Tibial nerve (tissue), 4 donors: Measurements from ENCODE around the gene SH3RF2. TPM values are rescaled to one million over a fixed set of nuclear protein-coding genes. Genes with fewer than 3 reads are reported as not detected.
"Not testable (repeated sequence)": the region's sequence is repeated elsewhere in the genome, so short reads cannot be mapped to it uniquely, and the experiment has no call there.

Source experiments
- DNase-seq, 2 donors: peaks; one replicate each; pipeline ENCODE4 v3.0.0-alpha.2; 2019; ENCODE audit warnings: low spot score in 2 of 2
- H3K27ac ChIP-seq, 4 donors: fragments of 200-600 bp; sonication (generic) in 3 of 4; one replicate each; pipeline ENCODE4 v1.5.1; 2017 to 2019; ENCODE audit warnings: mild to moderate bottlenecking in 1 of 4
- H3K27me3 ChIP-seq, 2 donors: fragments of 200-600 bp; sonication (generic) in 1 of 2; one replicate each; pipeline versions ENCODE4 v1.5.1 to v1.6.0; 2017 to 2019
- H3K36me3 ChIP-seq, 3 donors: fragments of 200-600 bp; sonication (generic); one replicate each; pipeline ENCODE4 v1.5.1; 2018 to 2019
- H3K4me1 ChIP-seq, 4 donors: fragments of 200-600 bp; sonication (generic) in 3 of 4; one replicate each; pipeline ENCODE4 v1.5.1; 2017 to 2019
- H3K4me3 ChIP-seq, 4 donors: fragments of 200-600 bp; sonication (generic) in 3 of 4; one replicate each; pipeline ENCODE4 v1.5.1; 2017 to 2019; ENCODE audit warnings: mild to moderate bottlenecking in 1 of 4, moderate library complexity in 1 of 4
- H3K9me3 ChIP-seq, 4 donors: fragments of 200-600 bp; sonication (generic) in 3 of 4; one replicate each; pipeline ENCODE4 v1.5.1; 2017 to 2019
- EP300 ChIP-seq, 2 donors: sonication (generic); formaldehyde crosslinking; IDR thresholded peaks; one replicate each; pipeline ENCODE4 v1.6.1; 2017; ENCODE audit warnings: antibody characterized with exemption in 2 of 2, mild to moderate bottlenecking in 1 of 2
- POLR2A ChIP-seq, 2 donors: fragments of 450-650 bp; IDR thresholded peaks; one replicate each; pipeline ENCODE4 v1.6.1; 2017; ENCODE audit warnings: antibody characterized with exemption in 2 of 2, mild to moderate bottlenecking in 2 of 2, moderate library complexity in 2 of 2
- WGBS, 2 donors: methylation state at CpG; one replicate each; pipeline ENCODE4 v1.1.5; 2018; 5-methylcytosine and 5-hydroxymethylcytosine counted together
- total RNA-seq, 4 donors: library from RNA; depleted of rRNA; stranded (reverse); fragments of >200 nt; gene quantifications; one replicate each; pipeline ENCODE4 v1.1.0, GENCODE V29; 2016
- TF ChIP-seq, protein P1 (sequence below), 5 experiments: fragments of 200-600 bp in 3 of 5; fragments of 450-650 bp in 2 of 5; sonication (generic) in 3 of 5; IDR thresholded peaks; one replicate each; pipeline ENCODE4 v1.5.1; 2016 to 2019; ENCODE audit warnings: antibody characterized with exemption in 5 of 5, mild to moderate bottlenecking in 3 of 5, moderate library complexity in 2 of 5

Gene SH3RF2
- total RNA-seq, 4 donors from 2014 or later, result 1.0 to 5.1 (median 2.0) TPM

DNA sequence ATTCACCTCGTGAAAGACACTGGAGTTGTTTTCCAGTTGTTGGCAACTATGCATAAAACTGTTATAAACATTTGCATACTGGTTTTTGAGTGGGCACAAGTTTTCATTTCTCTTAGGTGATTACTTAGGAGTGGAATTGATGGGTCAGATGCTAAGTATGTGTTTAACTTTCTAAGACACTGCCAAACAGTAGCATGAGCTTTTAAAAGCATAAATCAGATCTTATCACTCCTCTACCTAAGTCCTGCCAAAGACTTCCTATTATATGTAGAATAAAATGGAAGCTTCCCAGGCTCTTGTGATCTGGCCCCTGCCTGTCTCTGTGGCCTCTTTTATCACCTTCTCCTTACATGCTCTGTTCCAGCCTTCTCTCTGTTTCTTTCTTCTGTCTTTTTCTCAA lies 72.6 kb downstream of the SH3RF2 start:
- Histone ChIP-seq H3K36me3 (no peaks in the 10 kb centered on the region), H3K27ac (no peak overlapping the region), H3K4me3 (no peak overlapping the region), H3K9me3 (peaks cover 0 to 4% (median 0%) of the 10 kb centered on the region in 4 donors), H3K4me1 (no peaks in the 10 kb centered on the region), H3K27me3 (no peaks in the 10 kb centered on the region)
- TF ChIP-seq, protein P1, sequence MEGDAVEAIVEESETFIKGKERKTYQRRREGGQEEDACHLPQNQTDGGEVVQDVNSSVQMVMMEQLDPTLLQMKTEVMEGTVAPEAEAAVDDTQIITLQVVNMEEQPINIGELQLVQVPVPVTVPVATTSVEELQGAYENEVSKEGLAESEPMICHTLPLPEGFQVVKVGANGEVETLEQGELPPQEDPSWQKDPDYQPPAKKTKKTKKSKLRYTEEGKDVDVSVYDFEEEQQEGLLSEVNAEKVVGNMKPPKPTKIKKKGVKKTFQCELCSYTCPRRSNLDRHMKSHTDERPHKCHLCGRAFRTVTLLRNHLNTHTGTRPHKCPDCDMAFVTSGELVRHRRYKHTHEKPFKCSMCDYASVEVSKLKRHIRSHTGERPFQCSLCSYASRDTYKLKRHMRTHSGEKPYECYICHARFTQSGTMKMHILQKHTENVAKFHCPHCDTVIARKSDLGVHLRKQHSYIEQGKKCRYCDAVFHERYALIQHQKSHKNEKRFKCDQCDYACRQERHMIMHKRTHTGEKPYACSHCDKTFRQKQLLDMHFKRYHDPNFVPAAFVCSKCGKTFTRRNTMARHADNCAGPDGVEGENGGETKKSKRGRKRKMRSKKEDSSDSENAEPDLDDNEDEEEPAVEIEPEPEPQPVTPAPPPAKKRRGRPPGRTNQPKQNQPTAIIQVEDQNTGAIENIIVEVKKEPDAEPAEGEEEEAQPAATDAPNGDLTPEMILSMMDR (IDR thresholded peaks at IDR 0.05), result no peak
- TF ChIP-seq EP300 (IDR thresholded peaks at IDR 0.05), result no peak
- no peak for TF ChIP-seq POLR2A (IDR thresholded peaks at IDR 0.05)
- WGBS, 2 donors, result 88 to 89% methylated on average over 1 of the region's 1 CpG
- no peak for DNase-seq

DNA sequence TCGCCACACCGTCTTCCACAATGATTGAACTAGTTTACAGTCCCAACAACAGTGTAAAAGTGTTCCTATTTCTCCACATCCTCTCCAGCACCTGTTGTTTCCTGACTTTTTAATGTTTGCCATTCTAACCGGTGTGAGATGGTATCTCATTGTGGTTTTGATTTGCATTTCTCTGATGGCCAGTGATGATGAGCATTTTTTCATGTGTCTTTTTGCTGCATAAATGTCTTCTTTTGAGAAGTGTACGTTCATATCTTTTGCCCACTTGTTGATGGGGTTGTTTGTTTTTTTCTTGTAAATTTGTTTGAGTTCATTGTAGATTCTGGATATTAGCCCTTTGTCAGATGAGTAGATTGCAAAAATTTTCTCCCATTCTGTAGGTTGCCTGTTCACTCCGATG lies 74.1 kb downstream of the SH3RF2 start:
- H3K27me3 ChIP-seq, DNase-seq, H3K9me3 ChIP-seq, H3K27ac ChIP-seq, H3K4me3 ChIP-seq, H3K36me3 ChIP-seq, H3K4me1 ChIP-seq: not testable (repeated sequence)
- WGBS, 2 donors, result 75 to 91% methylated on average over 5 of the region's 5 CpGs

DNA sequence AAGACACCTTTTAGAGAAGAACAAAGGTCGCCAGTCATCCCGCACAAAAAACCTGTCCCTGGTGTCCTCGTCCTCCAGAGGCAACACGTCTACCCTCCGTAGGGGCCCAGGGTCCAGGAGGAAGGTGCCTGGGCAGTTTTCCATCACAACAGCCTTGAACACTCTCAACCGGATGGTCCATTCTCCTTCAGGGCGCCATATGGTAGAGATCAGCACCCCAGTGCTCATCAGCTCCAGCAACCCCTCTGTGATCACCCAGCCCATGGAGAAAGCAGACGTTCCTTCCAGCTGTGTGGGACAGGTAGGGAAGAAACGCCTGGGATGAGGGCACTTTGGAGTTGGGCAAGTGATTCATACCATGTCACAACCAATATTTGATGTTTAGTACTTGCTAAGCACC lies 77.4 kb downstream of the SH3RF2 start:
- no peak for DNase-seq
- WGBS, 2 donors, result 74% methylated on average over 9 of the region's 9 CpGs
- Histone ChIP-seq H3K4me1 (no peaks in the 10 kb centered on the region), H3K9me3 (peaks cover 0 to 4% (median 0%) of the 10 kb centered on the region in 4 donors), H3K27ac (no peak overlapping the region), H3K36me3 (no peaks in the 10 kb centered on the region), H3K4me3 (no peak overlapping the region), H3K27me3 (no peaks in the 10 kb centered on the region)
- TF ChIP-seq EP300 (IDR thresholded peaks at IDR 0.05) (no peak), POLR2A (IDR thresholded peaks at IDR 0.05) (no peak)
- TF ChIP-seq, protein P1 (IDR thresholded peaks at IDR 0.05), result no peak

DNA sequence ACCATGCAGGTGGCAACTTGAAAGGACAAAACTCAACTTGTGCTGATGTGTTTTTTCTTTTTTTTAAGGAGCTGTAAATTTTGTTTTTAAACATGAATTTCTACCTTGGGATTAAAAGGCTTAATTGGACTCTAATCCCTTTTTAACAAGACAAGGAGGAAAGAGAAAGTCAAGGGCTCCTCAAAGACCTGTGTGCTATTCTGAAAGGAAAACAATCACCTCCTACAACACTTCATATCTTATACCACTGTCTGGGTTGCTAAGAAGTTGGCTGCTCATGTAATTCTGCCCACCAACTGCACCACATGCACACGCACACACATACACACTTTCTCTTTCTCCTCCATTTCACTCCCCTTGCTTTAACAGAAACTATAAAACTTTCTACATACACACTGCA lies 78.6 kb downstream of the SH3RF2 start:
- 77 to 88% methylated on average over 1 of the region's 1 CpG for WGBS, 2 donors
- Histone ChIP-seq H3K27ac (no peak overlapping the region), H3K36me3 (no peaks in the 10 kb centered on the region), H3K9me3 (peaks cover 0 to 4% (median 0%) of the 10 kb centered on the region in 4 donors), H3K4me1 (no peaks in the 10 kb centered on the region), H3K27me3 (no peaks in the 10 kb centered on the region), H3K4me3 (no peak overlapping the region)
- DNase-seq, result no peak
- TF ChIP-seq, protein P1 (IDR thresholded peaks at IDR 0.05), result no peak
- TF ChIP-seq POLR2A (IDR thresholded peaks at IDR 0.05) (no peak), EP300 (IDR thresholded peaks at IDR 0.05) (no peak)

DNA sequence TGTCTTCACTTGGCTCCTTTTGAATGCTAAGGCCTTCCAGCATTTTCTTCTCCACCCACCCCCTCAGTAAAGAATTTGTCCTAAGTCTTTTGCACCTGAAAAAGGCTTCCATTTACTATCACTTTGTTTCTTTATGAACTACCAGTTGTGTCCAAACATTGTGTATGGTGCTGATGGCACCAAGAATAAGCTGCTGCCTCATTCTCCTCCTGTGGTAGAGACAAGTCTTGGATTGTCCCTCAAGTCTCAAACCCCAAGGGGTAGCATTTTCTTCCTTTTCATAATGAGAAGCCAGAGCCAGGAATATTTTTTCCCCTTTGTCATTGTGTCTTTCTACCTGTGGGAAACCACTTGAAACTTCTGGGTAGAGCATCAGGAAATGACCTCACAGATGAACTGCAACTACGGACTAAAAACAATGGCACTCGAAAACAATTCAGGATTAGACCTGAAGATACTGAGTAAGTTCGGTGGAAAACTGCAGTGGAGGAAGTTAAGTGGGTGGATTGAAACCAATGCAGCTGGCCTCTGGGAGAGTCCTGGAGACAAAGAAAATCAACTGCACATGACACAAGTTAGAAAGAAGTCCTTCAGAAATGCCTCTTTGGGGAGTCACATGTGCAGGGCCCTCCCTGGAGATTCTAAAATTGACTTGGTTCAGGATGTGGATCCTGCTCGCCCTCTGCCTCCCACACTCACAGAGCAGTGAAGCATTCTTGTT lies 80.5 kb downstream of the SH3RF2 start:
- TF ChIP-seq, protein P1 (IDR thresholded peaks at IDR 0.05), result no peak
- TF ChIP-seq POLR2A (IDR thresholded peaks at IDR 0.05), result no peak
- no peak for TF ChIP-seq EP300 (IDR thresholded peaks at IDR 0.05)
- no peaks in the 10 kb centered on the region for H3K4me1 ChIP-seq
- H3K27me3 ChIP-seq, result no peaks in the 10 kb centered on the region
- H3K36me3 ChIP-seq, result no peaks in the 10 kb centered on the region
- no peak for DNase-seq
- 49 to 55% methylated on average over 4 of the region's 4 CpGs for WGBS, 2 donors
- no peak overlapping the region for H3K27ac ChIP-seq
- no peaks in the 10 kb centered on the region for H3K9me3 ChIP-seq
- no peak overlapping the region for H3K4me3 ChIP-seq
